Measurements from ENCODE around the gene NPC1L1. TPM values are rescaled to one million over a fixed set of nuclear protein-coding genes. Genes with fewer than 3 reads are reported as not detected.

Gene NPC1L1, protein sequence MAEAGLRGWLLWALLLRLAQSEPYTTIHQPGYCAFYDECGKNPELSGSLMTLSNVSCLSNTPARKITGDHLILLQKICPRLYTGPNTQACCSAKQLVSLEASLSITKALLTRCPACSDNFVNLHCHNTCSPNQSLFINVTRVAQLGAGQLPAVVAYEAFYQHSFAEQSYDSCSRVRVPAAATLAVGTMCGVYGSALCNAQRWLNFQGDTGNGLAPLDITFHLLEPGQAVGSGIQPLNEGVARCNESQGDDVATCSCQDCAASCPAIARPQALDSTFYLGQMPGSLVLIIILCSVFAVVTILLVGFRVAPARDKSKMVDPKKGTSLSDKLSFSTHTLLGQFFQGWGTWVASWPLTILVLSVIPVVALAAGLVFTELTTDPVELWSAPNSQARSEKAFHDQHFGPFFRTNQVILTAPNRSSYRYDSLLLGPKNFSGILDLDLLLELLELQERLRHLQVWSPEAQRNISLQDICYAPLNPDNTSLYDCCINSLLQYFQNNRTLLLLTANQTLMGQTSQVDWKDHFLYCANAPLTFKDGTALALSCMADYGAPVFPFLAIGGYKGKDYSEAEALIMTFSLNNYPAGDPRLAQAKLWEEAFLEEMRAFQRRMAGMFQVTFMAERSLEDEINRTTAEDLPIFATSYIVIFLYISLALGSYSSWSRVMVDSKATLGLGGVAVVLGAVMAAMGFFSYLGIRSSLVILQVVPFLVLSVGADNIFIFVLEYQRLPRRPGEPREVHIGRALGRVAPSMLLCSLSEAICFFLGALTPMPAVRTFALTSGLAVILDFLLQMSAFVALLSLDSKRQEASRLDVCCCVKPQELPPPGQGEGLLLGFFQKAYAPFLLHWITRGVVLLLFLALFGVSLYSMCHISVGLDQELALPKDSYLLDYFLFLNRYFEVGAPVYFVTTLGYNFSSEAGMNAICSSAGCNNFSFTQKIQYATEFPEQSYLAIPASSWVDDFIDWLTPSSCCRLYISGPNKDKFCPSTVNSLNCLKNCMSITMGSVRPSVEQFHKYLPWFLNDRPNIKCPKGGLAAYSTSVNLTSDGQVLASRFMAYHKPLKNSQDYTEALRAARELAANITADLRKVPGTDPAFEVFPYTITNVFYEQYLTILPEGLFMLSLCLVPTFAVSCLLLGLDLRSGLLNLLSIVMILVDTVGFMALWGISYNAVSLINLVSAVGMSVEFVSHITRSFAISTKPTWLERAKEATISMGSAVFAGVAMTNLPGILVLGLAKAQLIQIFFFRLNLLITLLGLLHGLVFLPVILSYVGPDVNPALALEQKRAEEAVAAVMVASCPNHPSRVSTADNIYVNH (N-terminal part only)
- total RNA-seq, result not detected

DNA sequence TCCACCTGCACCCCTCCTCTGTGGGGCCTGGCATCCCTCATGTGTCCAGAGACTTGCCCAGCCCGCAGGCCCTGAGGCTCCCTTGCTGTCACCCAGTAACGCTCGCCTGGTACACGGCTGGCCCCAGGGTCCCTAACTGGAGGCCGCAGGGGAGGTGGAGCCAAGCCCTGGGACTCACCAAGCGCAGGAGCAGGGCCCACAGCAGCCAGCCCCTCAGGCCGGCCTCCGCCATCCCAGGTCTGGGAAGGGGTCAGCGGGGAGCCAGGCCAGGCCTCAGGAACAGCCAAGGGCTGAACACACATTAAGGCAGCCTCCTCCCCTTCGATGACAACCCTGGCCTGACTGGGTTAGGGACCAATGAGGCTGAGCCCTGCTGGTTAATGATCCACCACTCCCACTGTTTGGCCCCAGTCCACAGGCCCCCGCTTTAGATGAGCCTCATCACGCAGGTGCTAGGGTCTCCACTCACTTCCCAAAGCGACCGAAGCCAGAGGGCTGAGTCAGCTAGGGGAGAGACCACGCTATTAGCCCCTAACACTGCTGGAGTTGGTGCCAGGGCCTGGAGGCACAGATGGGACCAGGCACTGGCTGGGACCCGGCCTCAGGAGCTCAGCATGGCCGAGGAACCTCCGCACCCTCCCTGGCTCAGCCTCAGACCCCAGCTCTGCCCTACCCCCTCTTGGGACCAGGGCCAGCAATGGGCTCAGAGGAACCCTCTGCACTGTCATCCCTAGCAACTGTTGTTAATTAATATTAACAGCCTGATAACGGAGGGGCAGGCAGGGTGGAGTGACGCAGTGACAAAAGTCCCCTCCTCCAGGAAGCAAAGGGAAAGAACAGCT, at the start of gene NPC1L1:
NPC1L1 (minus strand) TSS at position 303 of the 842 bp plus-strand sequence; CDS start at position 232, 71 bp downstream.

DNA sequence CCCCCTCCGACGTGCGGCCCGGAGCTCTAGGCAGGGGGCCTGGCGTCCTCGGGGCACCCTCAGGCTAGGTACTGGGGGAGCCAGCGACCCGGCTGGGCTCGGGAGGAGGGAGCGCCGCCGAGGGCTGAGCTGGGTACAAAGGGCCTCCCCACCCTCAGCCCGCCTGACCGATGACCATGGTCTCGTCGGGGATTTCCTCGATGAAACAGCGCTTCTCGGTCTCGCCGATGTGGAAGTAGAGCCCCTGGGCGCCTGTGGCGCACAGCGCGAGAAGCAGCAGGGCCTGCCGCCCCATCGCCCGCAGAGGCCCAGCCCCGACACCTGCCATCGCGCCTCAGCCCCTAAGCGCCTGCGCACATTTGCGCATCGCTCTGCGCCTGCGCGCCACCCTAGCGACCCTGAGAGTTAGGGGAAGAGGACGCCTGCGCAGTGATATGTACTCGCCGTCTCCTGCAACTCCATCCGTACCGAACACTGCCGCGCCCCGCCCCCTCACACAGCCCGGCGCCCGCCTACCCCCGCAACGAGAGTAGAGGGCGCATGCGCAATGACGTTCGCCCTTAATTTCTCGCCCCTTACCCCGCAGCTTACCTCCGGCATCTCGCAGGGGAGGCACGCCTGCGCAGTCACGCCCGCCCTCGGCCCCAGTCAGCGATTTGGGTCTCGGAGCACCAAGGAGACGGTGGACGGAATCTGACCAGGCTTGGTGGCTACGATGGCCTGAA, 40.9 kb upstream of the NPC1L1 start, which contains the start of gene TMED4:
TMED4 (minus strand) TSS at position 353 of the 725 bp plus-strand sequence; CDS start at position 328, 25 bp downstream.

DNA sequence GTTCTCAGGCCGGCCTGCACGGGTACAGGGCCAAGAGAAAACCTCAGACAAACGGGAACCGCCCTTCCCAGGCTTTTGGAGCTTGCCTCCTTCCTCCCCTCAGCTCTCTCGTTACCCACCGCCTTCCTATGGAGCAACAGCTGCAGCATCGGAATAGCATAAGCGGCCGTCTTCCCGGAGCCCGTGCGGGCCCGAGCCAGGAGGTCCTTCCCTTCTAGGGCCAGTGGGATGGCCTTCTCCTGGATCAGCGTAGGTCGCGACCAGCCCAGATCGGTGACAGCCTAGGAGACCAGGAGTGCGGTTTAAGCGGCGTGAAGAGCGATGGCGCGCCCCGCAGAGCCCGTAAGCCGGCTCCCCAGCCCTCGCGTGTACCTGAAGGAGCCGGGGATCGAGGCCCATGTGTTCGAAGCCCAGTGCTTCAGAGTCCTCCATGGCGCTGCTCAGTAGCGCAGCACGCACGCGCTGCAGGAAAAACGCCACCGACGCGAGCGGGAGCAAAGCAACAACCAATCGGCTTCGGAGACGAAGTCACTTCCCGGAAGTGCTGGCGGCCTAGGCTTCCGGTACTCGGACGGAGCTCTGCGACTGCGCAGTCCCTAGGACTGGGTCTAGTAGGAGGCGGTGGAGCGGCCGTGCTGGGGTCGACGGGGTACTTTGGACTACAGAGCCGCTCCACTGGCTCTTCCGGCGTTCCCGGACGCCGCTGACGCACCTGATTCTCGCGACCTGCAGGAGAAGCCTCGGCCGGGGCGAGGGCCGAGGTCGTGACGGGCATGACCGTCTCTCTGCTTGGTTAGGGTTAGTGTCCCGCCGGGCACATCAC, 32.5 kb upstream of the NPC1L1 start, which contains the start of gene DDX56:
DDX56 (minus strand) TSS at position 445 of the 823 bp plus-strand sequence; CDS start at position 432, 13 bp downstream.

DNA sequence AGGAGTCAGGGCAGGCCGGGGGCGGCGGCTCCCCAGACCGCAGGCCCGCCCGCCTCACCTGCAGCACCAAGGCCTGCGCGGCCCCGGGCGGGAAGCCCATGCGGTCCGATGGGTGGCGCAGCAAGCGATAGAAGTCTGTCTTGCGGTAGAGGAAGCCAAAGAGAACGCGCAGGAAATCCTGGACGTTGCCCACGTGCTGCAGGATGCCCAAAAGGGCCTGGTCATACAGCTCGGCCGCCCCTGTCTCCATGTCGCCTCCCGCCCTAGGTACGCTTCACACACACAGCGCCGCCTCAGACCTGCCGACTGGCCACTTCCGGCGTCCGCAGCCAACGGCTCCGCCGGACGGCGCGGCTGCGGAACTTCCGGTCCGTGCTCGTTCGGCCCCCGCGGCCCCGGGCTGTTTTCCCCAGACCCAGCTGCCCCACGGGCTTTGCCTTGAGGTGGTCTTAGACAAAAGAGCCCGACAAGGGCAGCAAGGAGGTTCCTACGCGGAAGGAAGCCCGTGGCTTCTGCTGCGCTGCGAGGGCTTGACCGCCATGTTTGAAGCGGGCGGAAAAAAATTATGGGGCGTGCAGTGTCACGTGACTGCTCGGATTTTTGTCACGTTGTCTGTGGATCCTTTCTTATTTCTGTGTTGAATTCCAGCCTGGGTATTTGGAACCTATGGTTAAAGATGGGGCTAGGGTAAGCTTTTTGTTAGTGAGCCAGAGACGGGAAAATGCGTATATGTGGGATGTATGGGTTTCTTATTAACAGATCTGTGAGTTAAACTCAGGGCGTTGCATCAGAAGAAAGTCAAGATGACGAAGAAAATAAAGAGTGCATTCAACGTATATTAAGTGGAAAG, 50.6 kb downstream of the NPC1L1 start, which contains the start of gene NUDCD3:
NUDCD3 (minus strand) TSS at position 308 of the 850 bp plus-strand sequence; CDS start at position 250, 58 bp downstream.

Other genes starting within 250 kb of the NPC1L1 start
- gene CAMK2B, start 215.7 kb downstream of the NPC1L1 start, total RNA-seq, result 39.1 TPM
- gene NUDCD3, start 50.7 kb downstream of the NPC1L1 start, total RNA-seq, result 61.6 TPM
- 59.4 TPM for gene DDX56, start 32.6 kb upstream of the NPC1L1 start, total RNA-seq
- 405 TPM for gene TMED4, start 40.9 kb upstream of the NPC1L1 start, total RNA-seq
- gene OGDH, start 65.3 kb upstream of the NPC1L1 start, total RNA-seq, result 92.9 TPM
- gene ZMIZ2, start 207.5 kb upstream of the NPC1L1 start, total RNA-seq, result 17.5 TPM